Measurements from ENCODE around the gene DSG3. TPM values are rescaled to one million over a fixed set of nuclear protein-coding genes. Genes with fewer than 3 reads are reported as not detected.

DSG3 gene
- total and polyA plus RNA-seq, 2 of the 13 experiments (the other 11 are each of a cell fraction or from before 2014, with no cell fraction given) = not detected

DNA sequence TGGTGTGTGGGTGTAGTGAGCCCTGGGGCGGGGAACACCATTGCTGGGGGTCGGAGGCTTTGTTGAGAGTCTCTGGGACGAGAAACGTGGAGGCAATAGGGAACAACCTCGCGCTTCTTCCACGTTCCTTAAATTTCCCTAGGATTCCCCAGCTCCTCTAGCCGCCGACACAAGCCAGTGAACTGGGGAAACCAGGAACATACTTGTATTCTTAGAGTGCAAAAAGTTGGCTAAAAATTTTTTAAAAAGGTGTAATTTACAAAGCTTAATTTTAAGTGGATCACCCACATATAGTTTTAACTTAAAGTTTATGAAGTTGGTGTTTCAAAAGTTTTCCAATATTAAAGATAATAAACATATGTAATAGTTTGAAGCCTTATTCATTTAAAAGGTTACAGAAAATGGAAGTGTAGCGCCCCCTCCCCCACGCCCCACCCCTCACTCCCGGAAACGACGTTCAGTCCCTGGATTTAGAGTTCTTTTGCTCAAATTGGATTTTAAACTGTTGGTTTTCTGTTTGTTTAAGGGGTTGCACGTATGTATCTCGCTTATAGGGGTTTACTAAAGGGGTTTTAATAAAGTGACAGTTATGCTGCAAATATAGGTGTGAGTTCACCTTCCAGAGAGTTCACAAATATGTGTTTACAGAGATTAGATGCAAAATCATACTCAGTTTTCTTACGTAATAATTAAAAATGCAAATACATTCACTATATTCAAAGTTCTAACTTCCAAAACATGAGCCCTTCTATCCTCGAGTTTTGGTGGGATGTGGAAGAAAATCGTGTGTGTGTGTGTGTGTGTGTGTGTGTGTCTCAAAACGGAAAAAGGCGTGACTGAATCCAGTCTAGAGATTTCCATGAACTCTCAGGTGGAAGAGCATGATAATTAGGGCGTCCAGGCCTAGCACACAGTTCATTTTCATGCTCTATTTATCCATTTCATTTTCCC, 51.3 kb downstream of the DSG3 start (continued):
- TF ChIP-seq ELF3 (CRISPR knock-in tag; IDR thresholded peaks at IDR 0.05) (0 out of 2 replicates have a peak, but pooled peaks have one; percentile 12), ZNF264 (CRISPR knock-in tag; IDR thresholded peaks at IDR 0.05) (no peak), ZFP37 (CRISPR knock-in tag; IDR thresholded peaks at IDR 0.05; ENCODE audit: borderline replicate concordance) (no peak), HOXA7 (CRISPR knock-in tag; IDR thresholded peaks at IDR 0.05) (no peak), RXRB (CRISPR knock-in tag; IDR thresholded peaks at IDR 0.05; ENCODE audit: borderline replicate concordance) (no peak), KDM1A (CRISPR knock-in tag; IDR thresholded peaks at IDR 0.05) (no peak), SP1 (IDR thresholded peaks at IDR 0.05) (no peak), SP1 (CRISPR knock-in tag; IDR thresholded peaks at IDR 0.05) (no peak), ZNF776 (CRISPR knock-in tag; IDR thresholded peaks at IDR 0.05) (no peak), GATAD2A (CRISPR knock-in tag; IDR thresholded peaks at IDR 0.05) (0 out of 2 replicates have a peak, but pooled peaks have one; percentile 14), ZFP1 (CRISPR knock-in tag; IDR thresholded peaks at IDR 0.05) (no peak), RARA (CRISPR knock-in tag; IDR thresholded peaks at IDR 0.05) (no peak), MEIS2 (CRISPR knock-in tag; IDR thresholded peaks at IDR 0.05) (no peak), ZNF451 (CRISPR knock-in tag; IDR thresholded peaks at IDR 0.05) (no peak), ZNF660 (CRISPR knock-in tag; IDR thresholded peaks at IDR 0.05; ENCODE audit: borderline replicate concordance, low read depth) (no peak), ZNF232 (CRISPR knock-in tag; IDR thresholded peaks at IDR 0.05; ENCODE audit: borderline replicate concordance) (peak; percentile 3; the same call in 1 of the 2 replicates), ZNF720 (CRISPR knock-in tag; IDR thresholded peaks at IDR 0.05) (no peak), HNRNPUL1 (IDR thresholded peaks at IDR 0.05; ENCODE audit: low read depth, low read length) (no peak), ZNF839 (CRISPR knock-in tag; IDR thresholded peaks at IDR 0.05; ENCODE audit: borderline replicate concordance) (no peak), ZNF552 (CRISPR knock-in tag; IDR thresholded peaks at IDR 0.05; ENCODE audit: borderline replicate concordance) (no peak)
- TF ChIP-seq, protein P1, sequence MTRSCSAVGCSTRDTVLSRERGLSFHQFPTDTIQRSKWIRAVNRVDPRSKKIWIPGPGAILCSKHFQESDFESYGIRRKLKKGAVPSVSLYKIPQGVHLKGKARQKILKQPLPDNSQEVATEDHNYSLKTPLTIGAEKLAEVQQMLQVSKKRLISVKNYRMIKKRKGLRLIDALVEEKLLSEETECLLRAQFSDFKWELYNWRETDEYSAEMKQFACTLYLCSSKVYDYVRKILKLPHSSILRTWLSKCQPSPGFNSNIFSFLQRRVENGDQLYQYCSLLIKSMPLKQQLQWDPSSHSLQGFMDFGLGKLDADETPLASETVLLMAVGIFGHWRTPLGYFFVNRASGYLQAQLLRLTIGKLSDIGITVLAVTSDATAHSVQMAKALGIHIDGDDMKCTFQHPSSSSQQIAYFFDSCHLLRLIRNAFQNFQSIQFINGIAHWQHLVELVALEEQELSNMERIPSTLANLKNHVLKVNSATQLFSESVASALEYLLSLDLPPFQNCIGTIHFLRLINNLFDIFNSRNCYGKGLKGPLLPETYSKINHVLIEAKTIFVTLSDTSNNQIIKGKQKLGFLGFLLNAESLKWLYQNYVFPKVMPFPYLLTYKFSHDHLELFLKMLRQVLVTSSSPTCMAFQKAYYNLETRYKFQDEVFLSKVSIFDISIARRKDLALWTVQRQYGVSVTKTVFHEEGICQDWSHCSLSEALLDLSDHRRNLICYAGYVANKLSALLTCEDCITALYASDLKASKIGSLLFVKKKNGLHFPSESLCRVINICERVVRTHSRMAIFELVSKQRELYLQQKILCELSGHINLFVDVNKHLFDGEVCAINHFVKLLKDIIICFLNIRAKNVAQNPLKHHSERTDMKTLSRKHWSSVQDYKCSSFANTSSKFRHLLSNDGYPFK (CRISPR knock-in tag; IDR thresholded peaks at IDR 0.05; ENCODE audit: borderline replicate concordance) = no peak
- TF ChIP-seq, protein P2, sequence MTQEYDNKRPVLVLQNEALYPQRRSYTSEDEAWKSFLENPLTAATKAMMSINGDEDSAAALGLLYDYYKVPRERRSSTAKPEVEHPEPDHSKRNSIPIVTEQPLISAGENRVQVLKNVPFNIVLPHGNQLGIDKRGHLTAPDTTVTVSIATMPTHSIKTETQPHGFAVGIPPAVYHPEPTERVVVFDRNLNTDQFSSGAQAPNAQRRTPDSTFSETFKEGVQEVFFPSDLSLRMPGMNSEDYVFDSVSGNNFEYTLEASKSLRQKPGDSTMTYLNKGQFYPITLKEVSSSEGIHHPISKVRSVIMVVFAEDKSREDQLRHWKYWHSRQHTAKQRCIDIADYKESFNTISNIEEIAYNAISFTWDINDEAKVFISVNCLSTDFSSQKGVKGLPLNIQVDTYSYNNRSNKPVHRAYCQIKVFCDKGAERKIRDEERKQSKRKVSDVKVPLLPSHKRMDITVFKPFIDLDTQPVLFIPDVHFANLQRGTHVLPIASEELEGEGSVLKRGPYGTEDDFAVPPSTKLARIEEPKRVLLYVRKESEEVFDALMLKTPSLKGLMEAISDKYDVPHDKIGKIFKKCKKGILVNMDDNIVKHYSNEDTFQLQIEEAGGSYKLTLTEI (CRISPR knock-in tag; conservative IDR thresholded peaks at IDR 0.05) = no peak
- TF ChIP-seq, protein P3, sequence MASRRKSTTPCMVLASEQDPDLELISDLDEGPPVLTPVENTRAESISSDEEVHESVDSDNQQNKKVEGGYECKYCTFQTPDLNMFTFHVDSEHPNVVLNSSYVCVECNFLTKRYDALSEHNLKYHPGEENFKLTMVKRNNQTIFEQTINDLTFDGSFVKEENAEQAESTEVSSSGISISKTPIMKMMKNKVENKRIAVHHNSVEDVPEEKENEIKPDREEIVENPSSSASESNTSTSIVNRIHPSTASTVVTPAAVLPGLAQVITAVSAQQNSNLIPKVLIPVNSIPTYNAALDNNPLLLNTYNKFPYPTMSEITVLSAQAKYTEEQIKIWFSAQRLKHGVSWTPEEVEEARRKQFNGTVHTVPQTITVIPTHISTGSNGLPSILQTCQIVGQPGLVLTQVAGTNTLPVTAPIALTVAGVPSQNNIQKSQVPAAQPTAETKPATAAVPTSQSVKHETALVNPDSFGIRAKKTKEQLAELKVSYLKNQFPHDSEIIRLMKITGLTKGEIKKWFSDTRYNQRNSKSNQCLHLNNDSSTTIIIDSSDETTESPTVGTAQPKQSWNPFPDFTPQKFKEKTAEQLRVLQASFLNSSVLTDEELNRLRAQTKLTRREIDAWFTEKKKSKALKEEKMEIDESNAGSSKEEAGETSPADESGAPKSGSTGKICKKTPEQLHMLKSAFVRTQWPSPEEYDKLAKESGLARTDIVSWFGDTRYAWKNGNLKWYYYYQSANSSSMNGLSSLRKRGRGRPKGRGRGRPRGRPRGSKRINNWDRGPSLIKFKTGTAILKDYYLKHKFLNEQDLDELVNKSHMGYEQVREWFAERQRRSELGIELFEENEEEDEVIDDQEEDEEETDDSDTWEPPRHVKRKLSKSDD (CRISPR knock-in tag; IDR thresholded peaks at IDR 0.05; ENCODE audit: low read depth) = no peak
